H1 (cell line): ENCODE results near the gene CARD11. TPM values are rescaled to one million over a fixed set of nuclear protein-coding genes. Genes with fewer than 3 reads are reported as not detected.

Source experiments
- CTCF ChIA-PET: fragments of 300-600 bp; sonication (Branson Sonifier 250); formaldehyde crosslinking; loops from one replicate; lab custom pipeline; 2021; ENCODE audit not compliant: partially characterized antibody; lab: Charles Lee
- POLR2A ChIA-PET: fragments of 300-600 bp; sonication (Branson Sonifier 250); formaldehyde crosslinking; loops from one replicate; lab custom pipeline; 2021; ENCODE audit warnings: inconsistent platforms; ENCODE audit not compliant: partially characterized antibody; lab: Charles Lee
- DNase-seq, 2 experiments: peaks; one replicate each; pipeline versions ENCODE4 v3.0.0 to v3.0.0-alpha.2; 2010 to 2022; ENCODE audit warnings: low spot score in 2 of 2, low read depth in 1 of 2, mixed read lengths in 1 of 2
- FAIRE-seq: peaks from 2 replicates; lab custom pipeline; 2011; peaks lifted over from hg19 to GRCh38; lab: Jason Lieb, UNC
- H2AFZ ChIP-seq: 2 replicates; pipeline ENCODE4 v1.8.1; 2012; ENCODE audit warnings: low read length, inconsistent platforms
- H2AK5ac ChIP-seq: 2 replicates; pipeline ENCODE4 v1.6.1; 2013; ENCODE audit warnings: low read depth, low read length
- H2BK120ac ChIP-seq: replicated peaks from 2 replicates; pipeline ENCODE3; 2013; ENCODE audit warnings: low read depth, low read length, inconsistent platforms
- H2BK12ac ChIP-seq: 2 replicates; pipeline ENCODE4 v1.6.1; 2013; ENCODE audit warnings: low read depth, low read length
- H2BK15ac ChIP-seq: 2 replicates; pipeline ENCODE4 v1.6.1; 2013; ENCODE audit warnings: low read length
- H2BK20ac ChIP-seq: 2 replicates; pipeline ENCODE4 v1.6.1; 2013; ENCODE audit warnings: low read length
- H2BK5ac ChIP-seq: 2 replicates; pipeline ENCODE4 v1.6.1; 2013; ENCODE audit warnings: low read depth, low read length
- H3K14ac ChIP-seq: 2 replicates; pipeline ENCODE4 v1.6.1; 2013; ENCODE audit warnings: inconsistent platforms; ENCODE audit not compliant: insufficient read length
- H3K18ac ChIP-seq: 2 replicates; pipeline ENCODE4 v1.6.1; 2013; ENCODE audit warnings: low read length; ENCODE audit errors: extremely low read depth
- H3K23ac ChIP-seq: 2 replicates; pipeline ENCODE4 v1.6.1; 2013; ENCODE audit warnings: inconsistent platforms; ENCODE audit not compliant: insufficient read length
- H3K23me2 ChIP-seq: 2 replicates; pipeline ENCODE4 v1.6.1; 2013; ENCODE audit warnings: low read depth, low read length
- H3K27ac ChIP-seq: 2 replicates; pipeline ENCODE4 v1.6.1; 2011; ENCODE audit warnings: low read depth, low read length, inconsistent platforms
- H3K27me3 ChIP-seq, 4 experiments: replicated peaks in 1 of 4; 1 replicate in 1 of 4; 2 replicates in 3 of 4; pipeline versions ENCODE4 v1.6.1 to v1.8.1; 2011 to 2013; ENCODE audit warnings: low read length in 3 of 4, mild to moderate bottlenecking in 3 of 4, inconsistent platforms in 2 of 4, mixed read lengths in 2 of 4, moderate library complexity in 1 of 4; ENCODE audit not compliant: control insufficient read depth in 3 of 4, insufficient read depth in 3 of 4; ENCODE audit errors: extremely low read depth in 1 of 4
- H3K36me3 ChIP-seq, 4 experiments: 2 replicates each; pipeline versions ENCODE4 v1.6.1 to v1.8.1; 2011 to 2013; ENCODE audit warnings: mild to moderate bottlenecking in 4 of 4, low read length in 3 of 4, moderate library complexity in 2 of 4, control low read depth in 1 of 4, inconsistent platforms in 1 of 4; ENCODE audit not compliant: insufficient read depth in 4 of 4, control insufficient read depth in 2 of 4
- H3K4ac ChIP-seq: replicated peaks from 2 replicates; pipeline ENCODE3; 2013; ENCODE audit warnings: low read length, low read depth, mixed read lengths, inconsistent platforms; ENCODE audit not compliant: insufficient read length
- H3K4me1 ChIP-seq, 4 experiments: replicated peaks in 1 of 4; 1 replicate in 1 of 4; 2 replicates in 3 of 4; pipeline versions ENCODE4 v1.6.1 to v1.8.1; 2011 to 2013; ENCODE audit warnings: low read length in 3 of 4, inconsistent platforms in 2 of 4, mixed read lengths in 1 of 4; ENCODE audit not compliant: insufficient read depth in 4 of 4, control insufficient read depth in 3 of 4
- H3K4me2 ChIP-seq, 2 experiments: 2 replicates each; pipeline versions ENCODE4 v1.6.1 to v1.8.1; 2011 to 2013; ENCODE audit warnings: low read depth in 2 of 2, low read length in 2 of 2, control low read depth in 1 of 2, inconsistent platforms in 1 of 2, mild to moderate bottlenecking in 1 of 2; ENCODE audit not compliant: insufficient read depth in 1 of 2
- H3K4me3 ChIP-seq, 4 experiments: fragments of 200-600, 300-600 bp in 1 of 4; sonication (generic), shearing (Covaris generic), sonication (Bioruptor Twin) in 1 of 4; 2 replicates each; pipeline versions ENCODE4 v1.5.1 to v1.8.1; 2011 to 2016; ENCODE audit warnings: low read length in 4 of 4, low read depth in 3 of 4, control low read depth in 2 of 4, inconsistent platforms in 2 of 4, mild to moderate bottlenecking in 2 of 4, mixed read lengths in 1 of 4, moderate library complexity in 1 of 4; ENCODE audit not compliant: insufficient read depth in 2 of 4; ENCODE audit errors: extremely low read depth in 1 of 4
- H3K56ac ChIP-seq: replicated peaks from 2 replicates; pipeline ENCODE3; 2013; ENCODE audit warnings: low read depth, mild to moderate bottlenecking, mixed read lengths, low read length, inconsistent platforms; ENCODE audit not compliant: insufficient read length
- H3K79me1 ChIP-seq: 2 replicates; pipeline ENCODE4 v1.6.1; 2013; ENCODE audit warnings: low read depth, low read length, control low read depth
- H3K79me2 ChIP-seq, 2 experiments: 2 replicates each; pipeline versions ENCODE4 v1.6.1 to v1.8.1; 2012 to 2013; ENCODE audit warnings: low read length in 2 of 2, mild to moderate bottlenecking in 2 of 2, inconsistent platforms in 1 of 2; ENCODE audit not compliant: insufficient read depth in 2 of 2, control insufficient read depth in 1 of 2
- H3K9ac ChIP-seq, 4 experiments: replicated peaks in 1 of 4; 1 replicate in 1 of 4; 2 replicates in 3 of 4; pipeline versions ENCODE4 v1.6.1 to v1.8.1; 2011 to 2013; ENCODE audit warnings: low read depth in 3 of 4, low read length in 3 of 4, control low read depth in 2 of 4, mild to moderate bottlenecking in 2 of 4, moderate library complexity in 2 of 4, inconsistent platforms in 1 of 4; ENCODE audit errors: extremely low read depth in 1 of 4
- H3K9me3 ChIP-seq, 2 experiments: 2 replicates each; pipeline versions ENCODE4 v1.6.1 to v1.8.1; 2012 to 2013; ENCODE audit warnings: mild to moderate bottlenecking in 2 of 2, moderate library complexity in 2 of 2, control low read depth in 1 of 2, inconsistent platforms in 1 of 2, low read depth in 1 of 2, low read length in 1 of 2, mixed read lengths in 1 of 2; ENCODE audit not compliant: insufficient read depth in 2 of 2
- H4K20me1 ChIP-seq, 2 experiments: replicated peaks in 1 of 2; 2 replicates each; pipeline versions ENCODE3 to v1.8.1; 2011 to 2013; ENCODE audit warnings: inconsistent platforms in 2 of 2, low read length in 2 of 2, mild to moderate bottlenecking in 1 of 2; ENCODE audit not compliant: insufficient read depth in 2 of 2, control insufficient read depth in 1 of 2
- H4K5ac ChIP-seq: 2 replicates; pipeline ENCODE4 v1.6.1; 2013; ENCODE audit warnings: low read length, low read depth, mixed read lengths, inconsistent platforms; ENCODE audit not compliant: insufficient read length
- H4K8ac ChIP-seq: 2 replicates; pipeline ENCODE4 v1.8.0; 2013; ENCODE audit warnings: mild to moderate bottlenecking, moderate library complexity, low read length, inconsistent platforms; ENCODE audit not compliant: insufficient read depth; ENCODE audit errors: extremely low read depth
- H4K91ac ChIP-seq: replicated peaks from 2 replicates; pipeline ENCODE3; 2013; ENCODE audit warnings: low read length, mixed read lengths, inconsistent platforms; ENCODE audit not compliant: insufficient read length
- TBP ChIP-seq: IDR thresholded peaks from 2 replicates; pipeline ENCODE4 v1.6.1; 2011; ENCODE audit warnings: low read depth, low read length, improper control_type of control experiment
- WGBS, 2 experiments: shearing (Covaris generic) in 1 of 2; methylation state at CpG; one replicate each; pipeline versions ENCODE4 v1.1.6 to v1.1.7; 2013 to 2015; ENCODE audit warnings: low lambda C conversion rate in 2 of 2, mixed read lengths in 2 of 2, inconsistent platforms in 1 of 2, low coverage in 1 of 2, missing lambda C conversion rate in 1 of 2; ENCODE audit not compliant: insufficient replicate concordance in 2 of 2, insufficient coverage in 1 of 2, insufficient read length in 1 of 2; ENCODE audit errors: extremely low coverage in 1 of 2, missing lambda C conversion rate in 1 of 2; 5-methylcytosine and 5-hydroxymethylcytosine counted together
- polyA plus RNA-seq, 7 experiments: library from polyadenylated mRNA; depleted of rRNA in 3 of 7; stranded (reverse) in 5 of 7; unstranded in 2 of 7; fragments of >200 nt in 5 of 7; fragments of 200-250 nt in 2 of 7; gene quantifications; 1 replicate in 5 of 7; 2 replicates in 1 of 7; 4 replicates in 1 of 7; pipeline versions ENCODE4 v1.2.1 to v1.2.3, GENCODE V29; 2011 to 2013; ENCODE audit warnings: missing spikeins in 2 of 7, mixed read lengths in 2 of 7
- total RNA-seq: library from RNA; stranded (reverse); fragmentation: NEBNext Ultra II Directional; extraction: Animal tissue kit (Norgen Biotek cat#: 25700); gene quantifications from 2 replicates; pipeline ENCODE4 v1.2.1, GENCODE V29; 2021

Gene CARD11
- total and polyA plus RNA-seq, 2 of the 8 experiments (the other 6 are each of a cell fraction or from before 2014, with no cell fraction given), result 12.6 to 29.8 TPM

DNA sequence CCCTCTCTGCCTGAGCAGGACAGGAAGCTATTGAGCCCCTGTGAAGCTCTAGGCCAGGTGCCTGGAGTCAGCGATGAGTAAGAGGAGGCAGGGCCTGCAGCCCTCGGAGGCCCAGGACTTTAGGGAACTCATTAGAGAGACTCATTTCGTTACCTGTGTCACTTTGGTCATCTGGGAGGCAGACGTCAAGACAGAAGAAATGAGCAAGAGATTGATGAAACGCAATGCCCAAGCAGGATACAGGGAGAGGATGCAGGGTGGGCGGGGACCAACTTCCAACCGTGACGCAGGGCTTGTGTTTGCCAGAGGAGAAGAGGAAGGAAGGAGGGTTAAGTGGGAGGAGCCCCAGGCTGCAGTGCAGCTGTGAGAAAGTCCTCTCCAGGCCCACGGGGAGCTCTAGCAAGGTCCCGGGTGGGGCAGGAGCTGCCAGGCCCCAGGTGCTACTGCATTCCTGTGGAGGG, 173.2 kb downstream of the CARD11 start:
- no peak overlapping the region for H3K4me3 ChIP-seq
- H2BK12ac ChIP-seq, result 0 out of 2 replicates have a peak overlapping the region, but pooled peaks have one; percentile 1
- no peaks in the 10 kb centered on the region for H3K27me3 ChIP-seq
- H3K9ac ChIP-seq, result no peak overlapping the region
- H4K5ac ChIP-seq, result no peak overlapping the region
- no peak overlapping the region for H3K14ac ChIP-seq
- no peak overlapping the region for H4K91ac ChIP-seq
- H4K20me1 ChIP-seq, result no peaks in the 10 kb centered on the region
- no peak overlapping the region for H3K27ac ChIP-seq
- TF ChIP-seq TBP, result no peak
- H3K9me3 ChIP-seq, result no peaks in the 10 kb centered on the region
- H3K79me1 ChIP-seq, result no peaks in the 10 kb centered on the region; the same call in 1 of the 2 replicates
- H4K8ac ChIP-seq, result peak overlapping the region; percentile 71
- ChIA-PET POLR2A (interaction anchor here (0.7 to 1.4 kb wide), 6 partner anchors 8 to 52 kb away, joined by 3 to 4 read pairs (median 3); no protein-coding TSS in a partner anchor), CTCF (interaction anchor here (0.6 kb wide), 1 partner anchor 885 kb away, joined by 3 read pairs; no protein-coding TSS in a partner anchor)
- WGBS, 2 experiments, result 70% methylated on average over 8 of the region's 10 CpGs; no CpG with 5 or more reads in 1 of the 2 experiments
- peak overlapping the region; percentile 57; the same call in 1 of the 2 replicates for H2BK5ac ChIP-seq
- H2BK120ac ChIP-seq, result no peak overlapping the region
- no peak for FAIRE-seq
- H3K36me3 ChIP-seq, result no peaks in the 10 kb centered on the region
- no peaks in the 10 kb centered on the region for H3K23me2 ChIP-seq
- 0 out of 2 replicates have a peak overlapping the region, but pooled peaks have one; percentile 48 for H2BK20ac ChIP-seq
- peaks cover 0 to 14% (median 5%) of the 10 kb centered on the region in 4 experiments; a peak in 6 of 7 replicates for H3K4me1 ChIP-seq
- H3K56ac ChIP-seq, result no peak overlapping the region
- peak overlapping the region; percentile 78 for H2AFZ ChIP-seq
- H3K18ac ChIP-seq, result no peak overlapping the region; the same call in 1 of the 2 replicates
- DNase-seq, result no peak
- 0 out of 2 replicates have a peak overlapping the region, but pooled peaks have one; percentile 72 for H2BK15ac ChIP-seq
- no peak overlapping the region for H3K23ac ChIP-seq
- no peak overlapping the region for H3K4me2 ChIP-seq
- no peak overlapping the region for H3K4ac ChIP-seq
- H2AK5ac ChIP-seq, result no peak overlapping the region
- H3K79me2 ChIP-seq, result no peaks in the 10 kb centered on the region
